GM12865 (cell line): ENCODE data around the gene POU3F1.
A peak's percentile ranks its signal among the peaks of the same experiment; 100 is the strongest.

Experiments
- DNase-seq: peaks from one replicate; pipeline ENCODE4 v3.0.0; 2010; ENCODE audit warnings: low read depth
- H3K4me3 ChIP-seq: 2 replicates; pipeline ENCODE4 v1.5.1; 2011; ENCODE audit warnings: mild to moderate bottlenecking, low read depth, low read length, control low read depth
- CTCF ChIP-seq: IDR thresholded peaks from 2 replicates; pipeline ENCODE4 v1.5.1; 2011; ENCODE audit warnings: low read length, control low read depth, low read depth, inconsistent platforms; ENCODE audit not compliant: insufficient read depth; ENCODE audit errors: missing control alignments

POU3F1 gene

DNA sequence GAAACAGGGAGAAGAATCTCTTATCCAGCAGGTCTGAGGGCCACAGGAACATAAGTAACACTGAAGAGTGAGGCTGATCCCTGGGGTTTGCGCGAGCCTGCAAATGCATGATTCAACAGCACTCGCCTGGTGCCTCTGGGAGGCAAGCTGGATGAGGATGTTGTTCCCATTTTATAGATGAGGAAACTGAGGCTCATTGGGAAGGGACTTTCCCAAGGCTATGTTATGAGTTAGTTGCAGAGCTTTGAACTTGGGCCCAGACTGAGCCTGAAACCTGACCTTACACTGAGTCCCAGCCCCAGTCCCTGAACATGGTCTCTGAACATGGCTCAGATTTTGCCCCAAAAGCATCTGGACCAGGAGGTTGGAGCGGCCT, 27.7 kb upstream of the POU3F1 start:
- DNase-seq, result no peak
- TF ChIP-seq CTCF, result no peak
- no peak overlapping the region for H3K4me3 ChIP-seq

GRCh38 chr1:38073534-38074301, 27.1 kb upstream of the POU3F1 start:
- no peak for TF ChIP-seq CTCF
- DNase-seq, result no peak

DNA sequence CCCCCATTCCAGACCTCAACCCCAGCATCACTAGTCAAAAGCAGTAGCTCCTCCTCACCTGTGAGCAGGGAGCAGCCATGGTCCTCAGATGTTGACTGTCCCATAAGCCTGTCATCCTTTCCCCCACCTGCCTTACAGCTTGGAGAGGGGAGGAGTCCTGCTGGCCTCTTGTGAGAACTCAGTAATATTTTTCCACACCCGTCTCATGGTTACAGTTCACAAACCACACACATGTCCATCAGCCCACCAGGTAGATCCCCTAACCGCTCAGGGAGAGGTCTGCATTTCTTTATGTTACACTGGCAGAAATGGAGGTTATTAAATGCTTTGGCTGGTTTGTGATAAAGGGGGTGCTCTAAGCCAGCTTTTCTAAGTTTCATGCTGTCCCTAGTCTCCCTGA, 26.3 kb upstream of the POU3F1 start:
- no peak for DNase-seq
- no peak for TF ChIP-seq CTCF
- H3K4me3 ChIP-seq, result no peak overlapping the region

More at GRCh38 chr1:38073534-38074301, 27.1 kb upstream of the POU3F1 start:
- H3K4me3 ChIP-seq, result no peak overlapping the region

GRCh38 chr1:38071312-38072256, 25.0 kb upstream of the POU3F1 start:
- peak; percentile 58 for DNase-seq
- peak; percentile 53 for TF ChIP-seq CTCF
- no peak overlapping the region for H3K4me3 ChIP-seq

DNA sequence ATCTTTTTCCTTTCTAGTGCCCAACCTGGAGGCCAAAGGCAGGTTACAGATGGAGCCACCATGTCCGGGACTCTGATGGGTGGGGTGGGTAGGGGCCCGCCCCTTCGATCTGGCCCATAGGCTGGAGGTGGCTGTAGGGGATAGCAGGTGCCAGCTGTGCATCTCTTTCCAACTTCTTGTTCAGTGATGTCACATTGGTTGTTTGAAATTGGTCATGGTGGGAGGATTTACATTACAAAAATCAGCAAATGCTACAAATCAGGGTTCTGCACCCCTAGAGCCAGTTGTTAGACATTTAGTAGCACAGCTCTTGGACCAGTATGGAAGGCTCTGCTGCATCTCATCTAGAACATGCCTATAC, 22.4 kb upstream of the POU3F1 start:
- no peak for TF ChIP-seq CTCF
- DNase-seq, result no peak
- H3K4me3 ChIP-seq, result no peak overlapping the region

DNA sequence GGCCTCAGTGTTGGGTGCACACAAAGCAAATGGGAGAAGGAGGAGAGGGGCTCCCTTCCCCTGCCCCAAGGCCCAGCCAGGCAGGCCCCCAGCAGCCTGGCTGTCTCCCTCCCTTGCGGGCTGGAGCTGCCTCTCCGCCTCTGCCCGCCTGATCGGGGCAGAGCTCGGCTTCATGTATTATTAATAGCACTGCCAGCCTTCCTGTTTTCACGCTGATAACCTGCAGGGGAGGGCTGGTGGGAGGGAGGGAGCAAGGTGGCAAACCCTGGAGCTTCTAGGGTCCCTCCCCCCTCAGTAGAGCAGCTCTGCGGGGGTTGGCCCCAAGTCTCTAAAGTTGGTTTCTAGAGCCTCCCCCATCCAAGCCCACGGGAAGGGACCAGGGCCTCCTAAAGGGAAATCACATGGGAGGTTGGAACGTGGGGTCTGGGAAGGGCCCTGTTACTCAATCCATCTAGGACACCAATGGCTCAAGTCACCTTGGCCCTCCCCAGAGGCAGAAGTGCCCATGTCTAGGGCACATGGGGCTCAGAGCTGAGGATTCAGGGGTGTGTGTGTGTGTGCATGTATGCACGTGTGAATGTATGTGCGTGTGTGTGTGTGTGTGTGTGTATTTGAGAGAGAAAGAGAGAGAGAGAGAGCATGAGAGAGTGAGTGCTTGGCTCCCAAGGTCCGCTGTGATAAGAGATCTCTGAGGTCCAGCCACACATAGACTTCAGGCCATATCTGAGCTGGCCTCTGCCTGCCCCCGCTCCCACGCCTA, 21.8 kb upstream of the POU3F1 start:
- no peak overlapping the region for H3K4me3 ChIP-seq
- no peak for DNase-seq
- TF ChIP-seq CTCF, result no peak
